ENCODE data around the gene ITGAD.
A peak's percentile ranks its signal among the peaks of the same experiment; 100 is the strongest.

Gene ITGAD

DNA sequence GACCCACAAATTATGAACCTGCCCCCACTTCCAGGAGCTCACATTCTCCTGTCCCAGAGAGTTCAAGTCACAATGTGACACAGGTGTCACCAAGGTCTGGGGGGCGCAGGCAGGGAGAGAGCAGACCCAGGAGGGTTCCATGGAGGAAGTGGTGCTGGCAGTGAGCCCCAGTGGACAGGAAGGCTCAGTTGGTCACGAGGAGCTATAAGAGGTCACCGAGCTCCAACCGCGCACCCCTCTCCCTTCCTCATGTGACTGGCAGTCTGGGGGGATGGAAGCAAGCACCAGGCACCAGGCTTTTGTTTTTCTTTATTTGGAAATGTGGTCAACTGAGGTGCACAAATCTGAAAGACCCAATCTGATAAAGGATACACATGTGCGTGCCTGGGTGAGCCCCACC is 2.5 kb downstream of the ITGAD start:
- no peaks in the 10 kb centered on the region for H3K9me3 ChIP-seq (replicated peaks; ENCODE audit: low read length)
- no peak overlapping the region for H3K4me2 ChIP-seq (ENCODE audit: low read length)
- H3K4me3 ChIP-seq (ENCODE audit: low read length), result no peak overlapping the region
- H3K4me1 ChIP-seq (ENCODE audit: control insufficient read depth, insufficient read depth, low read length), result no peaks in the 10 kb centered on the region
- no peak overlapping the region for H3K9ac ChIP-seq (ENCODE audit: low read depth, low read length)
- no peaks in the 10 kb centered on the region for H3K36me3 ChIP-seq (ENCODE audit: insufficient read depth, low read length)
- H3K27me3 ChIP-seq (ENCODE audit: control insufficient read depth, insufficient read depth, low read length), result peaks cover 10% of the 10 kb centered on the region

DNA sequence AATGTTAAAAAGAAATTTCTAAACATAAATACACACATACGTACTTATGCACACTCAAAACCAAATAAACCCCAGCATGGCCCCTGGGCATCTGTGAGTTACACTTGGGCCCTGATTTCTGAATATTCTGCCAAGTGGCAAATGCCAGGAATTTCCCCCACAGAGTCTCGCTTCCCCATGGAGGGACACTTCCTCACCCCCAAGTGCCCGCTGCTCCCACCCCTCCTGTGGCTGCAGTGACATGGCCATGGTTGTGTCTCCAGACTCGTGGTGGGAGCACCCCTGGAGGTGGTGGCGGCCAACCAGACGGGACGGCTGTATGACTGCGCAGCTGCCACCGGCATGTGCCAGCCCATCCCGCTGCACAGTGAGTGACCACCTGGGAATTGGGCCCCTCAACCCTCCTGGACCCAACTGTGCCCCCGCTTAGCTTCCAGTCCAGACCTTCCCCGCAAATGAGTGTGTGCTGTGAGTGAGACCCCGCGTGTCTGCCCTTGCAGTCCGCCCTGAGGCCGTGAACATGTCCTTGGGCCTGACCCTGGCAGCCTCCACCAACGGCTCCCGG is 4.0 kb downstream of the ITGAD start:
- H3K4me1 ChIP-seq (ENCODE audit: control insufficient read depth, insufficient read depth, low read length), result no peaks in the 10 kb centered on the region
- no peak overlapping the region for H3K9ac ChIP-seq (ENCODE audit: low read depth, low read length)
- H3K27me3 ChIP-seq (ENCODE audit: control insufficient read depth, insufficient read depth, low read length), result peaks cover 7% of the 10 kb centered on the region
- no peaks in the 10 kb centered on the region for H3K36me3 ChIP-seq (ENCODE audit: insufficient read depth, low read length)
- no peak overlapping the region for H3K4me3 ChIP-seq (ENCODE audit: low read length)
- H3K9me3 ChIP-seq (replicated peaks; ENCODE audit: low read length), result no peaks in the 10 kb centered on the region
- no peak overlapping the region for H3K4me2 ChIP-seq (ENCODE audit: low read length)

DNA sequence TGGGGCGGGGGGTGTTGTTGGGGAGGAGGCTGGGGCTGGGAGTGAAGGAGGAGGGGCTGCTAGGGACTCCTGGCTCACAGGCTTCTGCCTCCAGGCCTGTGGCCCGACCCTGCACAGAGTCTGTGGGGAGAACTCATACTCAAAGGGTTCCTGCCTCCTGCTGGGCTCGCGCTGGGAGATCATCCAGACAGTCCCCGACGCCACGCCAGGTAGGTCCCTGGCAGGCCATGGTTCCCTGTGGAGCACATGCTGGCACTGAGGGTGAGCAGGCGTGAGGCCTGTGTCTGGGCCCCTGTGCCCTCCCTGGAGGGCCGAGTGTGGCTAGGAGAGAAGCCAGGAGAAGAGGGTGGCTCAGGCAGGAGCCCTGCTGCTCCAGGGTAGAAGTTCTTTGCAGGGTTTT is 4.6 kb downstream of the ITGAD start:
- Histone ChIP-seq H3K27me3 (ENCODE audit: control insufficient read depth, insufficient read depth, low read length) (peaks cover 7% of the 10 kb centered on the region), H3K9ac (ENCODE audit: low read depth, low read length) (no peak overlapping the region), H3K9me3 (replicated peaks; ENCODE audit: low read length) (no peaks in the 10 kb centered on the region), H3K4me1 (ENCODE audit: control insufficient read depth, insufficient read depth, low read length) (peaks cover 2% of the 10 kb centered on the region), H3K4me3 (ENCODE audit: low read length) (no peak overlapping the region), H3K4me2 (ENCODE audit: low read length) (no peak overlapping the region), H3K36me3 (ENCODE audit: insufficient read depth, low read length) (no peaks in the 10 kb centered on the region)

DNA sequence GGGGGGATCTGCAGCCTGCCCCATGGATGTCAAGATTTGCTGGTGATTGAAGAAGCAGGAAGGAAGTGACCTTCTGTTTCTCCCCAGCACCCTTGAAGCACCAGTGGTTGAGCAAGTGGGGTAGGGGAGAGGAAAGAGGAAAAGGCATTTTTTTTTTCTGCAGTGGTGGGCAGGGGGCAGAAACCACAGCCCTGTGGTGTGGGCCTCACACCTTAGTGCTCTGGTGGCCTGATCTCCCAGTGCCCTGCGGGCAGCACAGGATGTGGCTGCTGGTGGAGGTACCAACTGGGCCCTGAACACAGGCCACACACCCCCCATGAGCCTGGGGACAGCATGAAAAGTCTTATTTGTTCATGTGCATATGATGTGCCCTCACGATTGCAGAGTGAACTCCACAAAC is 7.1 kb downstream of the ITGAD start:
- no peak overlapping the region for H3K9ac ChIP-seq (ENCODE audit: low read depth, low read length)
- no peaks in the 10 kb centered on the region for H3K36me3 ChIP-seq (ENCODE audit: insufficient read depth, low read length)
- H3K4me1 ChIP-seq (ENCODE audit: control insufficient read depth, insufficient read depth, low read length), result peaks cover 2% of the 10 kb centered on the region
- no peak overlapping the region for H3K4me2 ChIP-seq (ENCODE audit: low read length)
- no peaks in the 10 kb centered on the region for H3K9me3 ChIP-seq (replicated peaks; ENCODE audit: low read length)
- H3K4me3 ChIP-seq (ENCODE audit: low read length), result no peak overlapping the region
- no peaks in the 10 kb centered on the region for H3K27me3 ChIP-seq (ENCODE audit: control insufficient read depth, insufficient read depth, low read length)

DNA sequence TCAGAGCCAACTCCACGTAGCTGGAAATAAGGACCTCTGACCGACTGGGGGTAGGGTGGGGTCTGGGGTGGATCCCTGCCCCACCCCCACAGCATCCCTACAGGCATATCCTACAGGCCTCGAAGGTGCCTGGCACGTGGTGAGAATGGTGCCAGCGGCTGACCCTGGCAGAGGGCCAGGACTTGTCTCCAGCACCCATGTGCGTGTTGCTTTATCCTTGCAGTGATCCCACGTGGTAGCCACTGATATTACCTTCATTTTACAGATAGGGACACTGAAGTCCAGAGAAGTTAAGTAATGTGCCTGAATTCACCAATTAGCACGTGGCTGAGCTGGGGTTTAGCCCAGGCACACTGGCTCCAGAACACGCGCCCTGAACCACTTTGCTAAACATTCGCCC is 8.3 kb downstream of the ITGAD start:
- Histone ChIP-seq H3K27me3 (ENCODE audit: control insufficient read depth, insufficient read depth, low read length) (no peaks in the 10 kb centered on the region), H3K9me3 (replicated peaks; ENCODE audit: low read length) (no peaks in the 10 kb centered on the region), H3K9ac (ENCODE audit: low read depth, low read length) (no peak overlapping the region), H3K36me3 (ENCODE audit: insufficient read depth, low read length) (no peaks in the 10 kb centered on the region), H3K4me3 (ENCODE audit: low read length) (no peak overlapping the region), H3K4me1 (ENCODE audit: control insufficient read depth, insufficient read depth, low read length) (peaks cover 2% of the 10 kb centered on the region), H3K4me2 (ENCODE audit: low read length) (no peak overlapping the region)

DNA sequence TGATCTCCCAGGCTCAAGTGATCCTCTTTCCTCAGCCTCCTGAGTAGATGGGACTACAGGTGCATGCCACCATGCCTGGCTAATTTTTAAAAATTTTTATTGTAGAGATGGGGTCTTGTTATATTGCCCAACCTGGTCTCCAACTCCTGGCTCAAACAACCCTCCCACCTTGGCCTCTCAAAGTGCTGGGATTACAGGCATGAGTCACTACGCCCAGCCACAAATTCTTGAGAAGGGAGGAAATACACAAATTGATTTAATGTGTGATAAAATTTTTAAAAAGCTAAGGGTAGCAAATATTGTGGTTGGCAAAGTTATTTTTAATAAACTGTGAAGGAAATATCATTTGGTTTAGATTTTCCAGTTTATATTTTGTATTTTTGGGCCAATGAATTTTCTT is 9.6 kb downstream of the ITGAD start:
- H3K4me3 ChIP-seq (ENCODE audit: low read length), result no peak overlapping the region
- no peak overlapping the region for H3K9ac ChIP-seq (ENCODE audit: low read depth, low read length)
- no peaks in the 10 kb centered on the region for H3K9me3 ChIP-seq (replicated peaks; ENCODE audit: low read length)
- H3K36me3 ChIP-seq (ENCODE audit: insufficient read depth, low read length), result no peaks in the 10 kb centered on the region
- H3K4me2 ChIP-seq (ENCODE audit: low read length), result no peak overlapping the region
- H3K27me3 ChIP-seq (ENCODE audit: control insufficient read depth, insufficient read depth, low read length), result no peaks in the 10 kb centered on the region
- peaks cover 2% of the 10 kb centered on the region for H3K4me1 ChIP-seq (ENCODE audit: control insufficient read depth, insufficient read depth, low read length)

DNA sequence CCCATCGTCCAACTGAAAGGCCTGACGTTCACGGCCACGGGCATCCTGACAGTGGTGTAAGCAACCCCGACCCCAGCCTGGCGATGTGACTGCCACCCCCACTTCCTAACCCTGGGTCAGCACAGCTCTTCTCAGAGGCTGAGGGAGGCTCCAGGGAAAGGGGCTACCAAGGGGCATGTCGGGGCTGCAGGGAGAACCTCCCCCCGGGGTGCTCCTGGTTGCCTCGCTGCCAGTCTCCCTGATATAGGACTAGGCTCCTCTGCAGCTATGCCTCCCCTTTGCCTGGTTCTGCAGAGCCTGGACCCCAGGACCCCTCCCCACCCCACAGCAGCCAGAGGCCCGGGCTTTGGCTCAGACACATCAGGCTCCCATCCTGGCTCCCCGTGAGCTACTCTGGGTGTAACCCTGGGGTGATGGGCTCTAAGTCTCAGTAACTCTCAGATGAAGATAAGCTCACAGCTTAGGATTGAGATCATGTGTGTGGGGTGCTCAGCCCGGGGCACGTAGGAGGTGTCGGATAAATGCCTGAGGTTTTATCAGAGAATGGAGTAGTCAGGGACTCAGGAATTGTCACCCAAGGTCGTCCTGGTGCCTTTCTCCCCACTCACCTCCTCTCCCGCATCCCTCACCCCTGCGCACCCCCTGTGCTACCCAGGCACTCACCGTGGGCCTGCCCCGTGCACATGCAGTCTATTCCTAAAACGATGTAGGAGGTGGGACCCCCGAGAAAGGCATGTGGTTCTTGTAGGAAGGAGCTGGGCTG is 10.6 kb downstream of the ITGAD start:
- peak overlapping the region; percentile 50 for H3K4me3 ChIP-seq (ENCODE audit: low read length)
- no peaks in the 10 kb centered on the region for H3K9me3 ChIP-seq (replicated peaks; ENCODE audit: low read length)
- H3K4me2 ChIP-seq (ENCODE audit: low read length), result peak overlapping the region; percentile 51
- H3K36me3 ChIP-seq (ENCODE audit: insufficient read depth, low read length), result no peaks in the 10 kb centered on the region
- peaks cover 2% of the 10 kb centered on the region for H3K4me1 ChIP-seq (ENCODE audit: control insufficient read depth, insufficient read depth, low read length)
- no peaks in the 10 kb centered on the region for H3K27me3 ChIP-seq (ENCODE audit: control insufficient read depth, insufficient read depth, low read length)
- H3K9ac ChIP-seq (ENCODE audit: low read depth, low read length), result peak overlapping the region; percentile 45

DNA sequence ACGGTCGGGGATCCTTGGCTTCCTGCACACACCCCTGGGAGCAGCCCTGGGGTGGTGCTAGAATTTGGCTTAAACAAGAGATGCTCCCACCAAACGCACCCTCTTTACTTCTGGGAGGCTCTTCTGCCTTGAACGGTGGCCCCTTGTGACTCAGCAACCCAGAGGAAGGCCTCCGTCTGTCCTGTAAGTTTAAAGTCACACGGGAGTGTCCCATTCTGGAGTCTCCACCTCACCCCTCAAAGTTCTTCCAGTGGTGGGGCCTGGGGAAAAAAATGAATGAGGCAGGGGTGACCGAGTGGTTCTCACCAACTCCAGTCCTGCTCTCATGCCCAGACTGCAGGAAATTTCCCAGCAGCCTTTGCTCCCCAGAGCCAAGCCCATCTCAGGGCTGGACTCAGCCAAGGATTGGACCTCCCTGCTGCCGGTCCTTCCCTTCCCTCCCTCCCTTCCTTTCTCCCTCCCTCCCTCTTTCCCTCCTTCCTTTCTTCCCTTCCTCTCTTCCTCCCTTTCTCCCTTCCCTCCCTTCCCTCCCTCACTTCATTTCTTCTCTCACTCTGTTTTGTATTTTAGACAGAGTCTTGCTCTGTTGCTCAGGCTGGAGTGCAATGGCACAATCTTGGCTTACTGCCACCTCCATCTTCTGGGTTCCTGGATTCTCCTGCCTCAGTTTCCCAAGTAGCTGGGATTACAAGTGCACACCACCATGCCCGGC is 11.4 kb downstream of the ITGAD start:
- Histone ChIP-seq H3K4me3 (ENCODE audit: low read length) (peak overlapping the region; percentile 50), H3K9me3 (replicated peaks; ENCODE audit: low read length) (no peaks in the 10 kb centered on the region), H3K4me1 (ENCODE audit: control insufficient read depth, insufficient read depth, low read length) (peaks cover 2% of the 10 kb centered on the region), H3K4me2 (ENCODE audit: low read length) (peak overlapping the region; percentile 51), H3K27me3 (ENCODE audit: control insufficient read depth, insufficient read depth, low read length) (no peaks in the 10 kb centered on the region), H3K36me3 (ENCODE audit: insufficient read depth, low read length) (no peaks in the 10 kb centered on the region), H3K9ac (ENCODE audit: low read depth, low read length) (peak overlapping the region; percentile 45)

DNA sequence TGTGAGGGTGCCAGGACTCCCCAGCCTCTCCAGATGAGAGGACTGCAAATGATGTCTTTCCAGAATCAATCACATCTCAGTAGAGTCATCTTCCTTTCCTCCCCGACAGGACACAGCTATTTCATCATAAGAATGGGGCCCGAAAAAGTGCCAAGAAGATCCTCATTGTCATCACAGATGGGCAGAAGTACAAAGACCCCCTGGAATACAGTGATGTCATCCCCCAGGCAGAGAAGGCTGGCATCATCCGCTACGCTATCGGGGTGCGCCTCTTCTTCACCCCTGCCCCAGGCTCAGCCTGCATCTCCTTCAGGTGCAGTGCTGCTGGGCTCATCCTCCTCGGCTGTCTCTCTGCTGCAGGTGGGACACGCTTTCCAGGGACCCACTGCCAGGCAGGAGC is 14.3 kb downstream of the ITGAD start:
- H3K9me3 ChIP-seq (replicated peaks; ENCODE audit: low read length), result no peaks in the 10 kb centered on the region
- H3K27me3 ChIP-seq (ENCODE audit: control insufficient read depth, insufficient read depth, low read length), result no peaks in the 10 kb centered on the region
- H3K4me2 ChIP-seq (ENCODE audit: low read length), result no peak overlapping the region
- no peaks in the 10 kb centered on the region for H3K36me3 ChIP-seq (ENCODE audit: insufficient read depth, low read length)
- H3K9ac ChIP-seq (ENCODE audit: low read depth, low read length), result no peak overlapping the region
- peaks cover 2% of the 10 kb centered on the region for H3K4me1 ChIP-seq (ENCODE audit: control insufficient read depth, insufficient read depth, low read length)
- H3K4me3 ChIP-seq (ENCODE audit: low read length), result no peak overlapping the region

DNA sequence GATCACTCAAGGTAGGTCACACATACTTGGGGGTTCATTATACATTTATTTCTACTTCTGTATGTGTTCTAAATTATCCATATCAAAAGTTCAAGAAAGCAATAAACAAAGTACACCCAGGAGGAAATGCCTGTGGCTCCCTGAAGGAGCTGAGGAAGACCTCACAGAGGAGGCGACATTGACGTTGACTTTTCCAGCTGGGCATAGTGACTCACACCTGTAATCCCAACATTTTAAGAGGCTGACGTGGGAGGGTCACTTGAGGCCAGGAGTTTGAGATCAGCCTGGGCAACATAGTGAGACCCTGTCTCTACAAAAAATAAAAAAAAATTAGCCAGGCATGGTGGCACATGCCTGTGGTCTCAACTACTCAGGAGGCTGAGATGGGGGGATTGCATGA is 16.3 kb downstream of the ITGAD start:
- Histone ChIP-seq H3K27me3 (ENCODE audit: control insufficient read depth, insufficient read depth, low read length) (peaks cover 14% of the 10 kb centered on the region), H3K4me3 (ENCODE audit: low read length) (no peak overlapping the region), H3K9me3 (replicated peaks; ENCODE audit: low read length) (no peaks in the 10 kb centered on the region), H3K4me2 (ENCODE audit: low read length) (no peak overlapping the region), H3K9ac (ENCODE audit: low read depth, low read length) (no peak overlapping the region), H3K4me1 (ENCODE audit: control insufficient read depth, insufficient read depth, low read length) (no peaks in the 10 kb centered on the region), H3K36me3 (ENCODE audit: insufficient read depth, low read length) (no peaks in the 10 kb centered on the region)

DNA sequence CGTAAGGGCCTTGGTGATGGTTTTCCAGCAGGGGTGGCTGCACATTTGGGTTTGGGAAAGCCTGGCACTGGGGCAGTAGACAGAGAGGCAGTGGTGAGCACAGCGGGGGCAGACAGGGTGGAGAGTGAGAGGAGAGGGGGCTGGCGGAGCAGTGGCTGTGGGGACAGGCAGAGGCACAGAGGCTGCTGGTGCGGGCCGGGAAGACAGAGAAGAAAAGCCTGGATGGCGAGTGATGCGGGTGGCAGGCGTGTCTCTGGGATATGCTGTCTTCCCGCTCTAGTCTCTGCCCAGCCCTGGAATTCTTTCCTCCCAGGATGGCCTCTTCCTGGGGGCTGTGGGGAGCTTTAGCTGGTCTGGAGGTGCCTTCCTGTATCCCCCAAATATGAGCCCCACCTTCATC is 16.9 kb downstream of the ITGAD start:
- Histone ChIP-seq H3K9ac (ENCODE audit: low read depth, low read length) (no peak overlapping the region), H3K27me3 (ENCODE audit: control insufficient read depth, insufficient read depth, low read length) (peaks cover 19% of the 10 kb centered on the region), H3K4me2 (ENCODE audit: low read length) (no peak overlapping the region)

More for the DNA sequence above, 16.9 kb downstream of the ITGAD start:
- no peaks in the 10 kb centered on the region for H3K36me3 ChIP-seq (ENCODE audit: insufficient read depth, low read length)
- no peaks in the 10 kb centered on the region for H3K9me3 ChIP-seq (replicated peaks; ENCODE audit: low read length)
- no peak overlapping the region for H3K4me3 ChIP-seq (ENCODE audit: low read length)
- no peaks in the 10 kb centered on the region for H3K4me1 ChIP-seq (ENCODE audit: control insufficient read depth, insufficient read depth, low read length)
